Nucleus accumbens (tissue), 56 donors: ENCODE measurements around the gene AFF1.
"Not testable (repeated sequence)": the region's sequence is repeated elsewhere in the genome, so short reads cannot be mapped to it uniquely, and the experiment has no call there.

Experiments used
- DNase-seq, 56 donors: peaks; one replicate each; lab custom pipeline; 2025; lab: John Stamatoyannopoulos, UW

Gene AFF1

GRCh38 chr4:87073199-87074120 lies 138.6 kb downstream of the AFF1 start:
- peak in 34 of 56 donors; percentile 6 to 60 (median 27) for DNase-seq

- DNase-seq, result no peak
These were observed 139.3 kb downstream of the AFF1 start for GRCh38 chr4:87074121-87074488.

GRCh38 chr4:87075876-87076275 lies 141.1 kb downstream of the AFF1 start:
- no peak for DNase-seq

- DNase-seq, result no peak
These were observed 142.0 kb downstream of the AFF1 start for GRCh38 chr4:87076690-87077358.

GRCh38 chr4:87077914-87078585 lies 143.2 kb downstream of the AFF1 start:
- DNase-seq, result peak in 24 of 56 donors; percentile 2 to 57 (median 22)

- peak in 4 of 56 donors; percentile 4 to 37 (median 10) for DNase-seq
These were observed 144.2 kb downstream of the AFF1 start for GRCh38 chr4:87078987-87079486.

GRCh38 chr4:87079967-87080366 lies 145.2 kb downstream of the AFF1 start:
- DNase-seq, result no peak

GRCh38 chr4:87080462-87080861 lies 145.7 kb downstream of the AFF1 start:
- DNase-seq, result no peak

GRCh38 chr4:87081826-87082225 lies 147.0 kb downstream of the AFF1 start:
- DNase-seq, result no peak

- DNase-seq, result not testable (repeated sequence)
These were observed 150.9 kb downstream of the AFF1 start for GRCh38 chr4:87085732-87086131.

GRCh38 chr4:87086143-87086805 lies 151.5 kb downstream of the AFF1 start:
- no peak for DNase-seq

- DNase-seq, result no peak
These were observed 152.2 kb downstream of the AFF1 start for GRCh38 chr4:87087015-87087414.

- DNase-seq, result no peak
These were observed 152.6 kb downstream of the AFF1 start for GRCh38 chr4:87087420-87087819.

GRCh38 chr4:87088186-87088585 lies 153.4 kb downstream of the AFF1 start:
- DNase-seq, result no peak

GRCh38 chr4:87089368-87089767 lies 154.6 kb downstream of the AFF1 start:
- no peak for DNase-seq

GRCh38 chr4:87090305-87090704 lies 155.5 kb downstream of the AFF1 start:
- DNase-seq, result no peak

- peak in 8 of 56 donors; percentile 10 to 36 (median 22) for DNase-seq
These were observed 157.8 kb downstream of the AFF1 start for GRCh38 chr4:87092389-87093141.

- peak in 23 of 56 donors; percentile 7 to 67 (median 26) for DNase-seq
These were observed 158.8 kb downstream of the AFF1 start for GRCh38 chr4:87093443-87094123.

GRCh38 chr4:87097075-87097474 lies 162.3 kb downstream of the AFF1 start:
- no peak for DNase-seq
